B cell (primary cell): ENCODE results near the gene ENPP7.

Experiments
- CTCF ChIP-seq: fragments of 200-600 bp; IDR thresholded peaks from one replicate; pipeline ENCODE4 v1.8.0; 2022; ENCODE audit warnings: antibody characterized with exemption, mild to moderate bottlenecking
- EZH2 ChIP-seq: IDR thresholded peaks from 2 replicates; pipeline ENCODE4 v1.6.1; 2012; ENCODE audit warnings: borderline replicate concordance, low read depth, mild to moderate bottlenecking, moderate library complexity, low read length; ENCODE audit not compliant: insufficient read depth, poor library complexity, severe bottlenecking

- TF ChIP-seq CTCF (no peak), EZH2 (no peak)
Measured at GRCh38 chr17:79750650-79751545, 20.2 kb downstream of the ENPP7 start.
